Natural killer cell (primary cell): ENCODE data around the gene CTSH. TPM values are rescaled to one million over a fixed set of nuclear protein-coding genes. Genes with fewer than 3 reads are reported as not detected.

Experiments used
- ATAC-seq, 3 donors: fragments of 150-1000 bp in 2 of 3; fragments of 200-7000 bp in 1 of 3; cut with Tn5 transposase; 1 replicate in 1 of 3; 2 replicates in 2 of 3; pipeline ENCODE4 v1.10.0; 2021; ENCODE audit warnings: mild to moderate bottlenecking in 2 of 3, moderate library complexity in 2 of 3
- DNase-seq, 2 donors: peaks; one replicate each; pipeline versions ENCODE4 v3.0.0 to v3.0.0-alpha.2; 2013 to 2021; ENCODE audit warnings: mixed read lengths in 1 of 2
- H3K27ac ChIP-seq: one replicate; pipeline ENCODE4 v1.5.1; 2013; ENCODE audit warnings: mild to moderate bottlenecking, low read length
- H3K27me3 ChIP-seq: one replicate; pipeline ENCODE4 v1.6.1; 2013; ENCODE audit warnings: low read length; ENCODE audit not compliant: control insufficient read depth, insufficient read depth
- H3K36me3 ChIP-seq: one replicate; pipeline ENCODE4 v1.6.1; 2013; ENCODE audit warnings: low read length; ENCODE audit not compliant: control insufficient read depth, insufficient read depth
- H3K4me1 ChIP-seq: one replicate; pipeline ENCODE4 v1.6.1; 2013; ENCODE audit warnings: low read length; ENCODE audit not compliant: control insufficient read depth, insufficient read depth
- H3K4me3 ChIP-seq: one replicate; pipeline ENCODE4 v1.5.1; 2013; ENCODE audit warnings: low read length
- H3K9me3 ChIP-seq: one replicate; pipeline ENCODE4 v1.6.1; 2013; ENCODE audit warnings: low read length; ENCODE audit not compliant: control insufficient read depth, insufficient read depth
- H3K27ac Mint-ChIP-seq, 2 donors: one replicate each; pipeline ENCODE4 v1.8.0; 2022; ENCODE audit warnings: mild to moderate bottlenecking in 2 of 2, mixed read lengths in 2 of 2, moderate library complexity in 1 of 2
- H3K27me3 Mint-ChIP-seq, 2 donors: one replicate each; pipeline ENCODE4 v1.8.0; 2022; ENCODE audit warnings: low read depth in 2 of 2, mixed read lengths in 2 of 2
- H3K36me3 Mint-ChIP-seq: one replicate; pipeline ENCODE4 v1.8.0; 2022; ENCODE audit warnings: mixed read lengths
- H3K4me1 Mint-ChIP-seq, 2 donors: one replicate each; pipeline ENCODE4 v1.8.0; 2022; ENCODE audit warnings: mixed read lengths in 2 of 2
- H3K4me3 Mint-ChIP-seq: one replicate; pipeline ENCODE4 v1.8.0; 2022; ENCODE audit warnings: mild to moderate bottlenecking, moderate library complexity, mixed read lengths
- H3K9me3 Mint-ChIP-seq, 2 donors: one replicate each; pipeline ENCODE4 v1.8.0; 2022; ENCODE audit warnings: mixed read lengths in 2 of 2
- CTCF ChIP-seq: fragments of 200-600 bp; IDR thresholded peaks from one replicate; pipeline ENCODE4 v1.8.0; 2022; ENCODE audit warnings: antibody characterized with exemption
- WGBS: methylation state at CpG from one replicate; pipeline ENCODE4 v1.1.7; 2013; ENCODE audit warnings: missing lambda C conversion rate; ENCODE audit not compliant: insufficient coverage; 5-methylcytosine and 5-hydroxymethylcytosine counted together
- intact Hi-C: fragments of 100-400 bp; cut with micrococcal nuclease; formaldehyde crosslinking; loops from one replicate; pipeline ENCODE4 v1.14.2; 2022
- total RNA-seq, 4 donors: library from RNA; stranded (reverse); fragments of 120-200 nt in 1 of 4; gene quantifications; one replicate each; pipeline versions ENCODE4 v1.2.3 to v1.2.4, GENCODE V29; 2013 to 2022

CTSH gene
- total RNA-seq, 3 donors from 2014 or later (not counting 1 experiment from before 2014, with no cell fraction given): 8.8 to 18.1 (median 9.7) TPM

GRCh38 chr15:78922527-78922926 is 22.3 kb downstream of the CTSH start:
- no peak overlapping the region for H3K4me3 ChIP-seq
- TF ChIP-seq CTCF: no peak
- peaks cover 40% of the 10 kb centered on the region for H3K36me3 ChIP-seq
- H3K9me3 ChIP-seq: no peaks in the 10 kb centered on the region
- no peaks in the 10 kb centered on the region for H3K9me3 Mint-ChIP-seq
- H3K4me1 Mint-ChIP-seq: no peaks in the 10 kb centered on the region
- no peak overlapping the region for H3K4me3 Mint-ChIP-seq
- ATAC-seq (no peak), DNase-seq (no peak)
- 95% methylated on average over 7 of the region's 7 CpGs for WGBS
- no peaks in the 10 kb centered on the region for H3K36me3 Mint-ChIP-seq
- no peak overlapping the region for H3K27ac Mint-ChIP-seq
- H3K4me1 ChIP-seq: no peaks in the 10 kb centered on the region
- no peaks in the 10 kb centered on the region for H3K27me3 ChIP-seq
- H3K27ac ChIP-seq: no peak overlapping the region
- intact Hi-C loops: no loop called here
- no peaks in the 10 kb centered on the region for H3K27me3 Mint-ChIP-seq

GRCh38 chr15:78921940-78922339 is 22.9 kb downstream of the CTSH start:
- Mint-ChIP-seq H3K27me3 (no peaks in the 10 kb centered on the region), H3K27ac (no peak overlapping the region), H3K36me3 (no peaks in the 10 kb centered on the region), H3K4me1 (peaks cover 0 to 2% of the 10 kb centered on the region in 2 donors), H3K4me3 (no peak overlapping the region), H3K9me3 (no peaks in the 10 kb centered on the region)
- DNase-seq (no peak), ATAC-seq (no peak)
- TF ChIP-seq CTCF: no peak
- H3K4me3 ChIP-seq: no peak overlapping the region
- H3K4me1 ChIP-seq: no peaks in the 10 kb centered on the region
- H3K27me3 ChIP-seq: no peaks in the 10 kb centered on the region
- H3K9me3 ChIP-seq: no peaks in the 10 kb centered on the region
- intact Hi-C loops: no loop called here
- no peak overlapping the region for H3K27ac ChIP-seq
- H3K36me3 ChIP-seq: peaks cover 37% of the 10 kb centered on the region
- 95% methylated on average over 14 of the region's 14 CpGs for WGBS

GRCh38 chr15:78921517-78921916 is 23.3 kb downstream of the CTSH start:
- Histone ChIP-seq H3K36me3 (peaks cover 37% of the 10 kb centered on the region), H3K27ac (no peak overlapping the region), H3K4me1 (no peaks in the 10 kb centered on the region), H3K27me3 (no peaks in the 10 kb centered on the region), H3K9me3 (no peaks in the 10 kb centered on the region), H3K4me3 (no peak overlapping the region)
- Mint-ChIP-seq H3K9me3 (no peaks in the 10 kb centered on the region), H3K27me3 (no peaks in the 10 kb centered on the region), H3K4me3 (no peak overlapping the region), H3K27ac (no peak overlapping the region), H3K4me1 (peaks cover 0 to 5% of the 10 kb centered on the region in 2 donors), H3K36me3 (no peaks in the 10 kb centered on the region)
- intact Hi-C loops: no loop called here
- no peak for TF ChIP-seq CTCF
- 77% methylated on average over 6 of the region's 6 CpGs for WGBS
- ATAC-seq (no peak), DNase-seq (no peak)

- Histone ChIP-seq H3K4me3 (no peak overlapping the region), H3K27ac (no peak overlapping the region), H3K36me3 (peaks cover 44% of the 10 kb centered on the region), H3K4me1 (peaks cover 5% of the 10 kb centered on the region), H3K27me3 (no peaks in the 10 kb centered on the region), H3K9me3 (no peaks in the 10 kb centered on the region)
- WGBS: 96% methylated on average over 1 of the region's 4 CpGs
- Mint-ChIP-seq H3K4me3 (no peak overlapping the region), H3K27me3 (no peaks in the 10 kb centered on the region), H3K36me3 (no peaks in the 10 kb centered on the region), H3K27ac (no peak overlapping the region), H3K9me3 (no peaks in the 10 kb centered on the region), H3K4me1 (peaks cover 0 to 5% of the 10 kb centered on the region in 2 donors)
- intact Hi-C loops: no loop called here
- DNase-seq: no peak
- TF ChIP-seq CTCF: no peak
- ATAC-seq: no peak
These were observed 27.0 kb downstream of the CTSH start for GRCh38 chr15:78917888-78918287.
